NCI-H446 treated with DMSO at 0.1 percent for 48 hours (cell line): Measurements from ENCODE around the gene SEC61B.

Experiments used
- DNase-seq: peaks from one replicate; lab custom pipeline; 2025; lab: John Stamatoyannopoulos, UW

Gene SEC61B

GRCh38 chr9:99274495-99274894 lies 52.4 kb downstream of the SEC61B start:
- DNase-seq = no peak
